Epidermal melanocyte (primary cell): ENCODE measurements around the gene PLCL1.
A peak's percentile ranks its signal among the peaks of the same experiment; 100 is the strongest.

ENCODE experiments used
- DNase-seq: peaks from one replicate; pipeline ENCODE4 v3.0.0; 2011; ENCODE audit warnings: low spot score; ENCODE audit not compliant: insufficient read length

Gene PLCL1

DNA sequence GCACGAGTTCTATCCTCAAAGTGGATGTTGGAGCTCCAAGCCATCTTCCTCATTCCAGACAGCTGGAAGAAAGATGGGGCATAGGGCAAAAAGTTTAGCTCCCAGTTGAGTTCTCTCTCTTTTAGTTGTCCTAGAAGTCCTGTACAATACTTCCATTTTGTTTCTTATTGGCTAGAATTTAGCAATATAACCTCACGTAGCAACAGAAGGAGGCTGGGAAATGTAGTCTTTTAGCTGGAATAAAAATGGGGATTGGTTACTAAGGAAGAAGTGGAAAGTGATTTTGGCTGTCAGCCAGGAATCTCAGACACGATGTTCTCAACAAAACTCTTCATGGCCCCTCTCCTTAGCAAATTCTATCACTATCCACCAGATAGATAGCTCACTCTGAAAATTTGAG lies 79.9 kb downstream of the PLCL1 start:
- DNase-seq: no peak

DNA sequence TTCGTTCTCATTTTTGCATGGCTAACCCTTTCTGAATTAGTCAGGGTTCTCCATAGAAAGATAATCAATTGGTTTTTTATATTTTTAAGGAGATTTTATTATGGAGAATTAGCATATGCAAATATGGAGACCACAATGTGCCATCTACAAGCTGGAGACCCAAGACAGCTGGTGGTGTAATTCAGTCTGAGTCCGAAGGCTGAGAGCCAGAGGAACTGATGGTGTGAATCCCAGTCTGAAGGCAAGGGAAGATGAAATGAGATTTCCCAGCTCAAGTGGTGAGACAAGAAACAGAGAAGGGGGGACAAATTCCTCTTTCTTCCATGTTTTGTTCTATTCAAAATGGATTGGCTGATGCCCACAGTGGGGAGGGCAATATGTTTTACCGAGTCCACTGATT lies 80.7 kb downstream of the PLCL1 start:
- no peak for DNase-seq

DNA sequence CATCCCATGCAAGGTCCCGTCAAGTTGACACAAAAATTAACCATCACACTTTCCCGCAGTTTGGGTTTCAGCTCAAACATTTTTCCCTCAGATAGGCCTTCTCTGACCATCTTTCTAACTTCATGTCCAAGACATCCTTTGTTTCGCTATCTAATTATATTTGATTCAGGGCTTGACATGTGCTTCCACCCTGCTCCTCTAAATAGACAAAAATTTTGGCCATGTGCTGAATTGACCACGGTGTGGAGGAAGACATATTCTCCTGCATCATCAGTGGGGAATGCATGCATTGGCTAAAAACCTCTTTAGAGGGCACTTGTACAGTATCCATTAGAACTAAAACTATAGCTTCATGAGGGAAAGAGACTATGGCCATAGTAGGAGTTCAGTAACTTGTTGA lies 81.2 kb downstream of the PLCL1 start:
- no peak for DNase-seq

DNA sequence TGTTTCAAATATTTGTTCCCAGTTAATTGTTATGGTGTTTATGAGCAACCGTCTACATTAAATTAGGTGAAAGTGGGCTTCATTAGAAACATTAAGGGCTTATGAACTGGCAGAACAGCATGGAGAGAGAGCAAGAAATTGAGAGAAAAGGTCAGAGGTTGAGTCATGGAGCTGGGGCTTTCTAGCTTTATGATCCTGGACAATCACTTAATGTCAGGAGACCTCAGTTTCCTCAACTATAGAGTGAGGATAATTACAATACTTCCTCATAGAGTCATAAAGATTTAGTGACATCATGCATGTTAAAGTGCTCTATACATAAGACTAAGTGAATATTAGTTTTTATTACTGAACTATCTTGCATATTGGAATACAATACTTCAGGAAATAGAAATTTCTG lies 83.9 kb downstream of the PLCL1 start:
- no peak for DNase-seq

DNA sequence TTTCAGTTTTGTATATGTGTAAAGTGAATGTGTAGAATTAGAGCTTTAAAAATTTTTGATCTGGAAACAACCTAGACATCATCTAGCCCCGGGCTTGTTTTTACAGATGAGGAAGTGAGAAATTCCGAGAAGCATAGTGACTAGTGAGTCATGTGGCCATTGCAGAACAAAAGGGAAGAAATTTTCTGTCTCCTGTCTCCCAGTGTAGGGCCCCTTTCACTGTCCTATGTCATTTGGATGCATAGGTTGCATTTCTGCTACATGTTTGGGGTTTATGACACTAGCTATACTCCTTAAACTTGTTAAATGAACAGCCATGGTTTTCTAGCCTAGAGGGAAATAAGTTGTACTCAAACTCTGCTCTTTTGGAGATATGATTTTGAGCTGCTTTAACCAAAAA lies 84.6 kb downstream of the PLCL1 start:
- peak; percentile 38 for DNase-seq

DNA sequence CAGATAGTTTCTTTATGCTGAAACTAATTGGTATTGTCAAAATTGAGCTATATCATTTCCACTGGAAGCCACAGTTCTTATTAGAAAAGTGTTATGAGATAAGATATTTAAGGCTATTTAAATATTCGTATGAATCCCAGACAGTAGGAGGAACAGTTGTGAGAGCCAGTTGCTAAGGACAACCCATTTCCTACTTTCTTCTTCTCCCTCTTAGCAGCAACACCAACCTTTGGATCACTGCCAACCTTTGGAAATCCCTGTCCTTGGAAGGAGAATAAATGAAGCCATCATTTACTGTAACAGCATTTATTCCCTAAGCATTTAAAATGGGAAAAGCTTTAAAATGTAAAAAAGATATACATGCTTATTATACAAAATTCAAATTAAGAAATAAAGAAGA lies 85.8 kb downstream of the PLCL1 start:
- no peak for DNase-seq

DNA sequence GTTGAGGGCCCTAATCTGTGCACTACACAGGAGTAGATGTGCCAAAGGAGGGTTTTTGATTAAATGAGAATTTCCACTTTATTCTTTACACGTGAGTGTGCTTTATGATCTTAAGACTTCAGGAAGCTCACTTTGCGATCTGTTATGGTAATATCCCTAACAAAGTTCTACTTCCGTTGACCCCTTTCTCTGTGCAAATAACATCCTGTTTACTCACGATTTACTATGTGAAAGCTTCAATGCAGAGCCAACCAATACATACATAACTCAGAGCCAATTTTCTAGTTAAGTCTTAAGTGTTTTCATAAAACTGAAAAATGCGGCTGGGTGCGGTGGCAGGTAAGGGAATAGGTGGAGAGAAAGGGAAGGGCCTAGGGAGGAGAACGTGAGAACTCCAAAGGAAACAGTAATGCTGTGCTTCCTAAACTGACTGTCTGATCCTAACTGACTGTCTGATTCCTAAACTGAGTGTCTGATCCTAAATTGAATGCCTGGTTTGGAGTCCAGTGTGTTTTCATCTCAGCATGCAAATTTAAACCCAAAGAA lies 87.6 kb downstream of the PLCL1 start:
- no peak for DNase-seq

DNA sequence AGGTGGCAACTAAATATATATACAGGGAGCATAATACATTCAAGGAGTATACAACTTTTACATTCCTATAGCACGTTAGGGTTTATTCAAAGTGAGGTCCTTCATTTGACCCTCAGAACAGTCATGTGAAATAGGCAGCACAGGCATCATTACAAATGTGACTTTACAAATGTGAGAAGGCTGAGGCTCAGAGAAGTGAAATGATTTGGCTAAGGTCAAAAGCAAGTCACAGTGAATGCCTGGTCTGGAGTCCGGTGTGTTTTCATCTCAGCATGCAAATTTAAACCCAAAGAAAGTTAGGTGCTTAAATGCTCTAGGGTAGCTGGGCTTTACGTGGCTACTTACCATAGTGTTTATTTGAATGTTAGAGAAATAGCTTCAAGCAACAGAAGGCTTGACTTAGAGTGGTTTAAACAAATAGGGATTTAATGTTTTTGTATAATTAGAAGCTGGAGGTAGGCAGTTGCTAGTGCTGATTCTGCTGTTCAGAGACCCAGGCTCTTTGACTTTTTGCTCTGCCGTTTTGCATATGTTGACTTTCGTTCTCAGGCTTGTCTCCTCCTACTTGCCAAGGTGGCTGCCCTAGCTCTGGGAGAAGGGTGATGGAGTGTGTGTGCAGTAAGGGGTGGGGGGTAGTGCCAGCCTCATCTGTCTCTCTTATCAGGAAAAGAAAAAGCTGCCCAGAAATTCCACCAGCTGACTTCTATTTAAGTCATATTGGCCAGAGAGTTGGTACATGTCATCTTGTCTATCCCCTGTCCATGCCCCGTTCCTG lies 89.2 kb downstream of the PLCL1 start:
- no peak for DNase-seq

DNA sequence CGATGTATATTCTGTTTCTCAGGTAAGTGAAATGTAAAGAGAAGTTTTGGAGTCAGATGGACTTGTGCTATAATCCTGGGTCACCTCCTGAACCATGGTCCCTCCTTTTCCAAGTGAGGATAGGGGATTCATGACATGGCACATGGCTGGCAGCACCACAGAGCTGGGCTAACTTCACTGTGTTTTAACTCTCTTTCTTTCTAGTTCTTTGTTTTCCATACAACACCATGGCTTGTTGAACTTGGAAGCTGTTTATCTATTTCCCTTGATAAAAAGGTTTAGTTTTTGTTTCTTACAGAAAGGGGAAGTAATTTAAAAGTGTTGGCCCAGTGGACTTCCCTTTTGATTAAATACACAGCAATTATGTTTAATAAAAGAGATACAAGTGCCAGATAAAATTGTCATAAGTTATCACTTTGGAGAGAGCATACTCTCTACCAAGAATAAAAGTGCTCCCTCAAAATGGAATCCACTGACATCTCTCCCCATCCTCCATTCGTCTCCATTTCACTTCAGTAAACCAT lies 90.4 kb downstream of the PLCL1 start:
- no peak for DNase-seq

DNA sequence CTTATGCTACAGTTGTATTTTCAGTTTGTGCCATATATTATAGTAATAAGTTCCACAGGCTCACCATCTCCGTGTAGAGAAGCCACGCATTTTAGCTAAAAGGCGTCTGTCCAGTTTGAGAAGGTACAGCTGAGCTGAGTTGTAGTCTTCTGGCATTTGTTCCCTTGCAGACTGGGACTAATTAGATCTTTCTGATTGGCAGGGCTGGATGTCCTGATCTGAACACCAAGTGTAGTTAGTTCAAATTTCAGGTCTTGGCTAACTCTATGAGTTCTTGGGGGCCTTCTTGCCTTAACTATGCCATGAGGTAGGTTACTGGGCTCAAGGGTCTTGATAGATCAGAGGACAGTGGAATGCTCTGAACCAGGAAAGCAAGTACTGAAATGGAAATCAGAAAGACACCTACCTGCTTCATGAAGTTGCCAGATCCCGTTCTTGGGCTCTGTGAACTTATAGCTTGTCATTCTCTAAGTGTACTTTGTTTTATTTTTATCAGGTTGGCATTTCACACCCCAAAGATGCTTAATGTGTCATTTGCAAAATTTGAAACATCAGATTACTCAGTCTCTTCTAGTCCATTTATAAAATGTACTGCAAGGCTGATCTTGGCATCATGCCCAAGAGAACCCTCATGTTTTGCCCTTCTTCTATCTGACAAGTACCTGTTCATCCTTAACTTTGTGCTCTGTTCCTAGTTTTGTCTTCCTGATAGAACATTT lies 93.7 kb downstream of the PLCL1 start:
- DNase-seq: no peak

DNA sequence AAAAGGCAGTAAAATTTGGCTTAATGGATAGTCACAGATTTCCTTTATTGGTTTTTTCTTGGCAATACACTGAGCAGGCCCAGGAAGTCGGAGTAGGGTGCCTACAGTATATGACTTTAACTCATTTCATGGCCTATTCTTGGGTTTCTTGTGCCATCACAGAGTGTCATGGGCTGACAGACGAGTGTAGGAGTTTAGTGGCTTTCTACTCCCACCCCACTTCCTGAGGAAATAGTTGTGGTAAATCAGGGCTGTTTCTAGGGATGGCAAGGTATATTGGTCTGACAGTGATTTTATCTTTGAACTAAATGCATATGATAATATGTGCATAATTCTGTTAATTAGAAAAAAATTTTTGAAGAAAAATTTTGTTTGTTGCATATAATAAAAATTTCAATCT lies 100.1 kb downstream of the PLCL1 start:
- no peak for DNase-seq

DNA sequence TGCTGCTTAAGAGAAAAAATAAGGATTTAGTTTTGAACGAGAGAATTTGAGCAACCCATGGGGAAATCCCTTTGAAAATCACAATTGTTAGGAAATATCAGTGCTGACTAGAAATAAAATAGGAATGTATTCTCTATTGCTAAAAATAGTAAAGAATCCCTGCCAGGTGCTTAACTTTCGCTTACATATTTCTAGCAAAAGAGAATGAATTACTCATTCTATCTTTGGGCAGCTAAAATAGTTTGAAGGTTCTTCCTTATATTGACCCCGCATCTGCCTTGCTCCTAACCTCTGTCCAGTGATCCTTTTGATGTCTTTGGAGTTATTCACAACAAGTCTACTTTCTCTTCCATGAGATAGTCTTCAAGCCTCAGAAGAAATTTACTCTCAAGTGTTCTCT lies 103.8 kb downstream of the PLCL1 start:
- no peak for DNase-seq

DNA sequence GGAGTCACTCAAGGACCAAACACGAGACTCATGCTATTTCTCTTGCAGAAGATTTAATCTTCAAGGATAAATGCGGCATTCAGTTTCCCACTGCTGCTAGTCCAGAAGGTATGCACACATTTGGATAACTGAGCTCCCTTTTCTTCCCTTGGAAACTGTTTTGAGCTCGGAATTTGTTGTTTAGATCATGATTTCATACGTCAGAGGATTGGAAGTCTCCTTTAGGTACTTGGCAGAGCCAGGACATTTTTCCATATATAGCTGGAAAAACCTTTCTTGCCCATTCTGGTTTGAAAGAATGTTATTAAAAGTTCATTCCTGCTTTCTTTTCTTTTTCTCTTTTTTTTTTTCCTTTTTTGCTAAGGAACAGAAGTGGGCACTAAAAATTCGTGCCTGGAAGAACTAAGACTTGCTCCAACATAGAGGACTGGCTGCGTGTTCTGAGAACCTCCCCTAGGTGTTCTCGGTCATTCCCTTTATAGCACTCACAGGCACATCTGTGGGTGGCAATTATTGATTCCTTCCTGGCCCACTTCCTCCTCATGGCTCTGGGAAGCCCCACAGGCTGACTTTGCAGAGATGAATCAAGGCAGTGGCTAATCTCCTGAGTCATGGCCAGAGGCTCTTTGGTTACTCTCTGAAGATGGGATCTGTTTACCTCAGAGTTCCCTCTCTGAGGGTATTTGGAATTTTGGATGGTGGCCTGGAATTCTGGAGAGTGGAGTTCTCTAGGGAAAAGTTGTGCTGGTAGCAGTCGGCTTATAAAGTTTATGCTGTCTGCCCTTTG lies 104.8 kb downstream of the PLCL1 start:
- no peak for DNase-seq

DNA sequence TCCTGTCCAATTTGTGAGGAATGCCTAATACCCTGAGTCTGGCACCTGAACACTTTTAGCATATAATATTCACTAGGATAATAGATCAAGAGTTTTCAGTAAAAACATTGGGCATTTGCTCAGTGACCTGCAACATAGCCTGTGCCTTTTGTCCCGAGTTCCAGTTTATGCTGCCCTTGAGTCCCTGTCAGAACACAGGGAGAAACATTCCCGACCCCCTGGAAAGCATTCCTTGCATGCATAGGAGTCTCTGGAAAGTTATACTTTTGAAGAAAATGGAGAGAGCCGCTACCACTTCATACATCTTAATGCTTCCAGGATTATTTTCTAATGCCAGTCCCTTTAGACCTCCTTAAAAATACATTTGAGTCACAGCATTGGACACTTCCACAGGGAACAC lies 107.3 kb downstream of the PLCL1 start:
- no peak for DNase-seq

DNA sequence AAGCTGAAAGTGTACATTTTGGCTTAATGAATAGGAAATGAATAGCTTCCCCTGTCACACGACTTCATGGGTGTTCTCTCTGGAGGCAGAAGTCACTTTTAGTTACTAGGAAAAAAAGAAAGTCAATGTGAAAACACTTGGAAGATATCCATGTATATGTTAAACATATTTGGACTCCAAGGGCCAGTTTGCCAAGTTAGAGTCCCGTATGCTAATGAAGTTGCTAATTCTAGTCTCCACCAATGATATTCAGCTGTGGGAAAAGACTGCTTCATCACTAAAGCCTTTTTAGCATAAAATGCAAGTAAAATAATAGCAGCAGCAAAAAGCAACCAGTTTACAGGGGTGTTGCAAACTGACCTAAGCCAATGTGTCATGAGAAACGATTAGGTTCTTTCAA lies 108.7 kb downstream of the PLCL1 start:
- no peak for DNase-seq

DNA sequence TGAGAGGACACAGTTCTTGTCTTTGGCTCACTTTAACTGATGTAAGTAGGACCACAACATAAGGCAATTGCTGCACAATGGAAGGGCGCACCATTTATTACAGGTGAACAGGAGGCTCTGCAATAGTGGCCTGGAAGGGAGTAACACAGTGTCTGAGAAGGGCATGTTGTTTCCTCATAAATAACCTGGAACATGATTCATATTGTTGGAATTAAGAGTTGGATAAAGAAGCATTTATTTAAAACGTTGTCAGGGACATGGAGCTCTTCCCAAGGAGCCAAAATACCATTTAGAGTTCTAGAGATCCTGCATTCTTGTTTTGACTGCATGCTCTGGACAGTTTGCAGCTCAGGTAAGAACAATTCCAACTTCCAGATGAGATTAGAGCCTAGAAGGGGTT lies 110.4 kb downstream of the PLCL1 start:
- no peak for DNase-seq

DNA sequence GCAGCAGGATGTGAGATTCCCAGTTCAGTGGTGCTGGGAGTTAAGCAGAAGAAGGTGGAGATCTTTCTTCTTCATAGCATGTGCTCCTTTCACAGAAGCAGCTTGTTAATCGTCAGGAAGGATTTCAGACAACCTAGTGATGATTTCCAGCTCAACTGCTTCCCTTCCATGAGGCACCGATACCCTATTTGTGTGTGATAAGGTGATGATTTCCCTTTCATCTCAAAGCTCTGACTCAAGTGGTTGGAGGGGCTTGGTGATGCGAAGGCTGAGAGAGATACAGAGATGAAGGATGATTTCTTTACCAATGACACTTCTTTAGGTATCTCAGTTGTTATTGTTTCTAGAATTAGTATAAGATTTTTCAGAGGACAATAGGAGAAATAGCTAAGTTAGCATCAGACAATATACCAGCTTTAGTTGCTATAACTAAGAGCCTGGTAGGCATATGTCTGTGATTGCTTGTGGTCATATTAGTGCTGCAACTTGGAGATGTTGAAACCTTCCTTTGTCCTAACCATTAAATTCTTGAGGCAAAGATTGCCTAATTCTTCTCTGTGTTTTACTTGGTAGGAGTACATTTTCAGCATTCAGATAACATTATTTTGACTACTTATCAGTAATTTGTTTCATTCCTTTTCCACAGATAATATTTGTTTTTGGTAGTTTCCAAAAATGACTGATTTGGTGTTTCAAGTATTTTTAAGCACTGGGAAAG lies 111.3 kb downstream of the PLCL1 start:
- DNase-seq: peak; percentile 49

DNA sequence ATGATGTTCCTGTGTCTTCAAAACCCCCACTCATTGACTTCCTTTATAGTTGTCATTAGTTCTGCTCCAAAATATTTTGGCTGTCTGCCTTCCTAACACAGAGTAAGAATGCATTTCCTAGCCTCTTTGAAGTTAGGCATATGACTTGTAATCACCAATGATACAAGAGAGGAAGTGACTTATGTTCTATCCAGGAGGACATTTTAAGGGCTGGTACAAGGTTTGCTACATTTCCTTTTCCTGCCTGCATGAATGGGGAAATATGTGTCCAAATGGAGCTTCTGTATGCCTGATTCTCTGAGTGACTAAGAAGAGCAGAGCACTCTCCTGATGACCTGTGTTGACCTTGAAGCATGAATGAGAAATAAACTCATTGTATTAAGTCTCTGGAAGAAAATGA lies 115.1 kb downstream of the PLCL1 start:
- no peak for DNase-seq

DNA sequence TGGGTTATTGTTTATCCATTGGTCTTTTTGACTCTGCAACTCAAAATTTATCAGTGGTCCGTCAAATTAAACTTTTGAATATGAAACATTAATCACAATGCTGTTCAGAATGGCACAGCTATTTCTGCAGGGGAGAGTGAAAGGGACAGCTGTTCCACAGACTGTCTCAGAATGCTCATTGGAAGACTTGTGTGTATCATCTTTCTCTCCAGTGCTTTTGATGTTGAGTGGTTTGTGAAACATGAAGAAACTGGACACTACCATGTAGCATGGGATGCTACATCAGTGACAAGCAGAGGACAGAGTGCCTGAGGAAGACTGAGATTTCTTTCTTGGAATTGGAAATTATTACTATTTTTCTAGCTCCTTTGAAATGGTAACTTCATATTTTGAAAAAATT lies 115.7 kb downstream of the PLCL1 start:
- DNase-seq: no peak

DNA sequence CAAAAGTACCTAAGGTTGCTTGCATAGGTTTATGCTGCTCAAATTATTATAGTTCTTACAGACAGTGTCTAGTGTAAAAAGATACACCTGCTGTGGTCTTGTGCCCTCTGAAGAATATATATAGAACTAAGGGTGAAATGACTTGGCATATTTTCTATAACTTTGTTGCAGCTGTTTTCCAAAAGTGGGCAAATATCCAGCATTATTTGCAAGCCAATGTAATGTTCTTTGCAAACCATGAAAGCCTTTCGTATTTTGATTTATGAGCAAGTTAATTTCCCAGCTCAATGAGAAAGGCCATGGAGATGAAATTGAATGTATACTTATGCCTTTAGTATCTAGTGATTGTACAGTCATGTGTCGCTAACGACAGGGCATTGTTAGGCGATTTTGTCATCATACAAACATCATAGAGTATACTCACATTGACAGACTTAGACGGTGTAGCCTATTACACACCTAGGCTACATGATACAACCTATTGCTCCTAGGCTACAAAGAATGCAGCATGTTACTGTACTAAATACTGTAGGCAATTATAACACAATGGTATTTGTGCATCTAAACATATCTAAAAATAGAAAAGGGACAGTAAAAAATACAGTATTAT lies 116.3 kb downstream of the PLCL1 start:
- DNase-seq: no peak

DNA sequence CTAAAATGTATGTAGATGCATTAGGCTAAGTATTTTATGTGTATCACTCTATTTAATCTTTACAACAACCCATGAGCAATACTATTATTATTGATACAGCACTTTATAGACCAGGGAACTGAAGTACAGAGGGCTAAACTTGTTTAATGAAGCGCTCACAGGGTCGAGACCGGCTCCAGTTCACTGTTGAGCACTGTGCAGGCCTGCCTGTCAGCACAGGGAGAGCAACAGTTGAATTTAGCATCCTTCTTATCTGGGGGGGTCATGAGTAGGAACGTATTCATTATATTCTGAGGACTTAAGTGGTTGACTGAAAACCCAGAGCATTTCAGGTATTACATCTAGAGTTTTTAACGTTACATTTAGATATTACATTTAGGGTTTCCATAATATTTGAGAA lies 120.1 kb downstream of the PLCL1 start:
- no peak for DNase-seq
